Left ventricle myocardium inferior (tissue), 1 donor: Measurements from ENCODE around the gene GBX1. TPM values are rescaled to one million over a fixed set of nuclear protein-coding genes. Genes with fewer than 3 reads are reported as not detected.

Source experiments
- DNase-seq: peaks from one replicate; pipeline ENCODE4 v3.0.0-alpha.2; 2020
- H3K27ac ChIP-seq: fragments of 200-600 bp; replicated peaks from 2 replicates; pipeline ENCODE4 v1.8.0; 2021
- H3K27me3 ChIP-seq: fragments of 200-600 bp; 2 replicates; pipeline ENCODE4 v1.8.0; 2021; ENCODE audit warnings: low read depth
- H3K36me3 ChIP-seq: fragments of 200-600 bp; 2 replicates; pipeline ENCODE4 v1.8.0; 2021
- H3K4me1 ChIP-seq: fragments of 200-600 bp; 2 replicates; pipeline ENCODE4 v1.8.0; 2021
- H3K4me3 ChIP-seq: fragments of 200-600 bp; 2 replicates; pipeline ENCODE4 v1.8.0; 2021; ENCODE audit warnings: mild to moderate bottlenecking, moderate library complexity
- H3K9me3 ChIP-seq: fragments of 200-600 bp; replicated peaks from 2 replicates; pipeline ENCODE4 v1.8.0; 2021
- CTCF ChIP-seq: fragments of 200-600 bp; IDR thresholded peaks from 2 replicates; pipeline ENCODE4 v1.8.0; 2021; ENCODE audit warnings: antibody characterized with exemption, mild to moderate bottlenecking, borderline replicate concordance
- intact Hi-C: fragments of 100-400 bp; cut with micrococcal nuclease; formaldehyde crosslinking; loops from one replicate; pipeline ENCODE4 v1.11.0; 2022
- total RNA-seq: library from RNA; stranded (reverse); fragmentation: NEBNext Ultra II Directional; extraction: Animal tissue kit (Norgen Biotek cat#: 25700); gene quantifications from one replicate; pipeline ENCODE4 v1.2.1, GENCODE V29; 2021
- donor health status: DM: no; HTN: yes; CAD: no; lungs with severe emphysema.

GBX1 gene
- total RNA-seq, 1 donor from 2014 or later: 1.9 TPM

DNA sequence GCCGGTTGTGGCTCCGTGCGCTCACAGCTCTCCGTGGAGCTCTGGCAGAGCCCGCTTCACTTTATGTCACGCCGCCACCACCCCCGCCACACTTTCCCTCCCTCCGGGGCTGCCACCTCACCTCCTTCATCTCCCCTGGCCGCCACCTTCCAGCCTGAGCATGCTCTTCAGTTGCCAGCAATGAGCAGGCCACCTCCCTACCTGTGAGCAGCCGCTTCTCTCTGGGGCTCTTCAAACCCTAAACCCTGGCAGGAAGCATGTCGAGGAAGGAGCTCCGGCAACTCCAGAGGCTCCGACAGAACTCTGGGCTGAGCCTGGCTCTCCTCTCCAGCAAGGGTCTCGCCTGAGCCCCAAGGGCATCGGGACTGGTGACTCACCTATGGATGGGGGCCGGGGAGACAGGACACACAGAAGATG, 36.7 kb downstream of the GBX1 start:
- no peaks in the 10 kb centered on the region for H3K27me3 ChIP-seq
- H3K36me3 ChIP-seq: peaks cover 75% of the 10 kb centered on the region
- no peaks in the 10 kb centered on the region for H3K9me3 ChIP-seq
- no peak overlapping the region for H3K4me3 ChIP-seq
- no peak for TF ChIP-seq CTCF
- peaks cover 38% of the 10 kb centered on the region for H3K4me1 ChIP-seq
- DNase-seq: peak; percentile 7
- intact Hi-C loops: no loop called here
- H3K27ac ChIP-seq: no peak overlapping the region

GRCh38 chr7:151129960-151130591, 37.4 kb downstream of the GBX1 start:
- Histone ChIP-seq H3K27ac (no peak overlapping the region), H3K9me3 (no peaks in the 10 kb centered on the region), H3K36me3 (peaks cover 68% of the 10 kb centered on the region), H3K27me3 (no peaks in the 10 kb centered on the region), H3K4me3 (no peak overlapping the region), H3K4me1 (peaks cover 42% of the 10 kb centered on the region)
- intact Hi-C loops: no loop called here
- peak; percentile 7 for DNase-seq
- no peak for TF ChIP-seq CTCF

- Histone ChIP-seq H3K4me3 (no peak overlapping the region), H3K4me1 (peaks cover 42% of the 10 kb centered on the region), H3K27me3 (no peaks in the 10 kb centered on the region), H3K27ac (no peak overlapping the region), H3K36me3 (peaks cover 63% of the 10 kb centered on the region), H3K9me3 (no peaks in the 10 kb centered on the region)
- intact Hi-C loops: no loop called here
- no peak for DNase-seq
- no peak for TF ChIP-seq CTCF
Observed at GRCh38 chr7:151129117-151129959, 38.2 kb downstream of the GBX1 start.

DNA sequence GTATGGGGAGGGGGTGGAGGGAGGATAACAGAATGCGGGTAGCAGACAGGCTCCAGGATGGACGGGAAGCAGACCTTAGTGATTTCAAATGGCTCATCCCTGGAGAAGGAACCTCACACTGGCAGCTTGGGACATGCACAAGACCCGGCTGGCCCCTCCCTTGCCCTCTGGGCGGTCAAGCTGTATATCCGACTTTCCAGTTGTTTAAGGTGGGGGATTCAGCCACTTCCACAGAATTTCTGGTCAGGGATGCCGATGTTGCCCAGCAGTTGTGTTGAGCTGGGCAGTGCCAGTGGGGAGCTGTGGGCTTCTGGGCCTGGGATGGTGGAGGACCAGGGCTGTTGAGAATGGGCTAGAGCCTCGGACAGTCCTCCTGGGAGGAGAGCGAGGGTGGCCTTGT, 38.8 kb downstream of the GBX1 start:
- intact Hi-C loops: no loop called here
- H3K4me1 ChIP-seq: peaks cover 40% of the 10 kb centered on the region
- H3K9me3 ChIP-seq: no peaks in the 10 kb centered on the region
- no peak for TF ChIP-seq CTCF
- no peaks in the 10 kb centered on the region for H3K27me3 ChIP-seq
- peaks cover 59% of the 10 kb centered on the region for H3K36me3 ChIP-seq
- no peak overlapping the region for H3K27ac ChIP-seq
- no peak overlapping the region for H3K4me3 ChIP-seq
- no peak for DNase-seq

- Histone ChIP-seq H3K27ac (no peak overlapping the region), H3K9me3 (no peaks in the 10 kb centered on the region), H3K4me1 (peaks cover 38% of the 10 kb centered on the region), H3K27me3 (no peaks in the 10 kb centered on the region), H3K4me3 (no peak overlapping the region), H3K36me3 (peaks cover 58% of the 10 kb centered on the region)
- intact Hi-C loops: no loop called here
- no peak for DNase-seq
- no peak for TF ChIP-seq CTCF
Observed at GRCh38 chr7:151128144-151128543, 39.4 kb downstream of the GBX1 start.
